ENCODE results near the gene SOX1. TPM values are rescaled to one million over a fixed set of nuclear protein-coding genes. Genes with fewer than 3 reads are reported as not detected.

SOX1 gene
- total and polyA plus RNA-seq, 7 donors = under 0.01 to 0.36 (median 0.01) TPM; not detected in 4

DNA sequence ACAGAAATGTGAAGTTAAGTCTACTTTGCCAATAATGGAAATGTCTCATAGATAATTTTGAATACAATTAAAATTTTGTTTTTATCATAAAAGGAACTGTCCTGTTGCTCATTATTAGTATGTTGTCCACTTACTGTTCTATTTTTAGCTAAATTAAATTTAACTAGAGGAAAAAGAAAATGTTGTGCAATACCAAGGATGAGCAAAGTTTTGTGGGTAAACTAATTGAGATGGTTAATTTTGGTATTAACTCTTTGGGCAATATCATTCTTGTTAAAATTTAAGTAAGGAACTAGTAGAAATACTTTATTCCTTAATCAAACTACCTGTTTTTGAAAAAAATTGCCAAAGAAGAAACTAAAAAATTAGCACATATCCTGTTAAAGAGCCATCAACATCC, 43.5 kb downstream of the SOX1 start:
- DNase-seq = no peak
- H3K27ac ChIP-seq = no peak overlapping the region
- H3K36me3 ChIP-seq = no peaks in the 10 kb centered on the region
- H3K27me3 ChIP-seq = peaks cover 8 to 84% (median 25%) of the 10 kb centered on the region in 3 donors
- H3K4me1 ChIP-seq = peaks cover 0 to 8% (median 3%) of the 10 kb centered on the region in 4 donors
- no peaks in the 10 kb centered on the region for H3K9me3 ChIP-seq
- TF ChIP-seq EP300 (IDR thresholded peaks at IDR 0.05) (no peak), POLR2AphosphoS5 (IDR thresholded peaks at IDR 0.05) (no peak), POLR2A (IDR thresholded peaks at IDR 0.05) (no peak)
- TF ChIP-seq, protein P1, sequence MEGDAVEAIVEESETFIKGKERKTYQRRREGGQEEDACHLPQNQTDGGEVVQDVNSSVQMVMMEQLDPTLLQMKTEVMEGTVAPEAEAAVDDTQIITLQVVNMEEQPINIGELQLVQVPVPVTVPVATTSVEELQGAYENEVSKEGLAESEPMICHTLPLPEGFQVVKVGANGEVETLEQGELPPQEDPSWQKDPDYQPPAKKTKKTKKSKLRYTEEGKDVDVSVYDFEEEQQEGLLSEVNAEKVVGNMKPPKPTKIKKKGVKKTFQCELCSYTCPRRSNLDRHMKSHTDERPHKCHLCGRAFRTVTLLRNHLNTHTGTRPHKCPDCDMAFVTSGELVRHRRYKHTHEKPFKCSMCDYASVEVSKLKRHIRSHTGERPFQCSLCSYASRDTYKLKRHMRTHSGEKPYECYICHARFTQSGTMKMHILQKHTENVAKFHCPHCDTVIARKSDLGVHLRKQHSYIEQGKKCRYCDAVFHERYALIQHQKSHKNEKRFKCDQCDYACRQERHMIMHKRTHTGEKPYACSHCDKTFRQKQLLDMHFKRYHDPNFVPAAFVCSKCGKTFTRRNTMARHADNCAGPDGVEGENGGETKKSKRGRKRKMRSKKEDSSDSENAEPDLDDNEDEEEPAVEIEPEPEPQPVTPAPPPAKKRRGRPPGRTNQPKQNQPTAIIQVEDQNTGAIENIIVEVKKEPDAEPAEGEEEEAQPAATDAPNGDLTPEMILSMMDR (IDR thresholded peaks at IDR 0.05) = no peak
- intact Hi-C loops (cut with DNase I) = no loop called here
- no peak overlapping the region for H3K4me3 ChIP-seq

DNA sequence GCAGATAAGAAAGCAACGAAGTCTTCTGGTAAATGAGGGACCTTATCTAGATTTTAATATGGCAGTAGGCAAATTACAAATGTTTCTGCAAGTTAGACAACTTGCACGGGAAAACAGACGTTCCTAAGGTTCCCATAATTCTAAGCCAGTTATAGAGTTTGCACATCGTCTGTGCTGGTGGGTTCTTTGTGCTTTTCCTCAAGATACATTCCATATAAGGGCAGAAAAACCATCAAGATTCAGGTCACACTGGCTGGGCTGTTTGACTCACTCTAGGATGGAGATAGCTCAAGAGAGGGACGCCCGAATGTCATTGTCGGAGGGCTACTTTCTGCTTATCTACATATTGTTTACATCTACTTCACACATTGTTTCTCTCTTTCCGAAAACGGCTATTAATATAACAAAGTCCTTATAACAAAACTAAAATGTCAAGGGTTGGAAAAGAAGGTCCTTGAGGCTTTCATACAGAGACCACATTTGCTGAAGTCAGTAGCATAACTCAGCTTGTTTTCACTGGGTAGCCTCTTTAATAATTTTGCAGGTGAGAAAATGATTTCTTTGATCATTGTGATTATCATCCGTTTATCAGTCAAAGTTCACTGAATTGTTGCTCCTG, 44.4 kb downstream of the SOX1 start:
- Histone ChIP-seq H3K9me3 (no peaks in the 10 kb centered on the region), H3K27ac (no peak overlapping the region), H3K4me1 (no peaks in the 10 kb centered on the region), H3K27me3 (peaks cover 6 to 82% (median 22%) of the 10 kb centered on the region in 3 donors), H3K36me3 (no peaks in the 10 kb centered on the region), H3K4me3 (no peak overlapping the region)
- DNase-seq = no peak
- WGBS, 2 donors = 59 to 67% methylated on average over 10 of the region's 10 CpGs
- no peak for TF ChIP-seq EP300 (IDR thresholded peaks at IDR 0.05)
- no peak for TF ChIP-seq POLR2A (IDR thresholded peaks at IDR 0.05)
- intact Hi-C loops (cut with DNase I) = no loop called here

DNA sequence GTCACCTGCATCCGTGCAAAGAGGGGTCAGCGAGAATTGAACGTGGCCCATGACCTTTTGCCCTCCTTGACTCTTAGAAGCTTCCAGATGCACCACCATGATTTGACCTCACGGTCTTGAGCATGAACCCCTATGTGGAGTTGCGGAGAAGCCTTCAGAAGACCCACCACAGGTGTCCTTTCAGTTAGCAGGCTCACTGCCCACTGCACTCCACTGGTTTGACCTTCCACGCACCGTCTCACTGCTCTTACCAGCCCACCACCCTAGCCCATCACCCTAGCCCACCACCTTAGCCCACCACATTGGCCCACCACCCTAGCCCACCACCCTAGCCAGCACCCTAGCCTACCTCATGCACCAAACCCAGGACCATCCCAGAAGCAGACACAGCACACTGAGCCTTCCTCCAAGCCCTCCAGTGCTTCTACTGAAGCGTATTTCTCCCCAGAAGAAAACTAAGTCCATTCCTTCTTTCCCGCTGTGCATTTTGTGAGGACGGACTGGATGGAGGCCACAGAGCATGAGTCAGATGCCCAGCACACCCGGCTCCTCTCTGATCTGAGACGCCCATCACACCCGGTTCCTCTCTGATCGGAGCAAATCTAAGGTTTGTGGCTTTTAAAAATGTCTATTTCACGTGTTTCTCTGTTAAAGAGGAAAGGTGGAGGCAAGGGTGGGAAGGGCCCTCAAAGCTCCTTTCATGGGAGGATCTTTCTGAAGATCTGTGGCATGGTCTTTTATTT, 45.8 kb downstream of the SOX1 start:
- no peak for TF ChIP-seq POLR2A (IDR thresholded peaks at IDR 0.05)

DNA sequence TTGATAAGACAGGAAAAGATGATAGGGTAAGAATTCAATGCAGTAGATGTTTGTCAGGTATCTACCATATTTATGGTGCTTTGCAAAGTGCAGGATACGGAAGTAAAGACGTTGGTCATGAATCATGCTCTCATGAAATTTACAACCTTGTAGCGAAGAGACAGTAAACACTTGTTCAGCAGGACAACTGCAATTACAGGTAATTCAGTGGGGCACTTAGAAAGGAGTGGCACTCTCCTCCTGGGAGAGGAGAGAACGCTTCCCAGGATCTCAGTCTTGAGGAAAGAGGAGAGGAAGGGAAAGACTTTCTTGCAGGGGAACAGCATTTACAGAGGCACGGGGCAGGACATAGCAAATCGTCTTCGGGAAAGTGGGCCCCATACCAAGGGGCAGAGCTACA, 46.4 kb downstream of the SOX1 start:
- peaks cover 0 to 81% (median 3%) of the 10 kb centered on the region in 3 donors for H3K27me3 ChIP-seq
- no peaks in the 10 kb centered on the region for H3K4me1 ChIP-seq
- H3K27ac ChIP-seq = no peak overlapping the region
- TF ChIP-seq EP300 (IDR thresholded peaks at IDR 0.05) = no peak
- TF ChIP-seq, protein P1 (IDR thresholded peaks at IDR 0.05) = no peak
- TF ChIP-seq POLR2AphosphoS5 (IDR thresholded peaks at IDR 0.05) = no peak
- TF ChIP-seq POLR2A (IDR thresholded peaks at IDR 0.05) = no peak
- WGBS, 2 donors = 8 to 46% methylated on average over 7 of the region's 7 CpGs
- no peaks in the 10 kb centered on the region for H3K9me3 ChIP-seq
- no peak overlapping the region for H3K4me3 ChIP-seq
- H3K36me3 ChIP-seq = no peaks in the 10 kb centered on the region
- no peak for DNase-seq
- intact Hi-C loops (cut with DNase I) = no loop called here

More for the DNA sequence above, 45.8 kb downstream of the SOX1 start:
- intact Hi-C loops (cut with DNase I) = no loop called here
- Histone ChIP-seq H3K4me1 (no peaks in the 10 kb centered on the region), H3K9me3 (no peaks in the 10 kb centered on the region), H3K4me3 (no peak overlapping the region), H3K36me3 (no peaks in the 10 kb centered on the region), H3K27ac (no peak overlapping the region), H3K27me3 (peaks cover 1 to 81% (median 10%) of the 10 kb centered on the region in 3 donors)
- WGBS, 2 donors = 37 to 75% methylated on average over 15 of the region's 15 CpGs
- DNase-seq = peak; percentile 24

DNA sequence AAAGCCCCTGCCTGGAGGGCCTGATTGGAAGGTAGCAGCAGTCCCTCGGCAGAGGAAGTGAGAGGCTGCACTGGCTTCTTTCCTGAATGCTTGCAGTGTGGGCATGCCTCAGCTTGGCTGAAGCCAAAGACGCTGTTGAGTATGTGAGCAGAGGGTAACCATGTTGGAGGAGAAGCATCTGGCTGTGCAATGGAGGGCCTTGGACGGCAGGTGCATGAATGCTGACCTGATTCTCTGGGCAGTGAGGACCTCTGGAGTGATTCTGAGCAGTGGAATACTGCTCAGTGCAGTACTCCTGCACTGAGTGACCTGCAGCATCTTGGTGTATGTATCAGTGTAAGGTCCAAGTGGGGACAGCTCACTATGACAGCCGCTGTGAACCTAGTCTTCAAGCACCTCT, 46.9 kb downstream of the SOX1 start:
- H3K27ac ChIP-seq = no peak overlapping the region
- no peak for TF ChIP-seq POLR2AphosphoS5 (IDR thresholded peaks at IDR 0.05)
- no peak for TF ChIP-seq EP300 (IDR thresholded peaks at IDR 0.05)
- TF ChIP-seq, protein P1 (IDR thresholded peaks at IDR 0.05) = no peak
- TF ChIP-seq POLR2A (IDR thresholded peaks at IDR 0.05) = no peak
- DNase-seq = peak; percentile 33
- no peak overlapping the region for H3K4me3 ChIP-seq
- peaks cover 0 to 76% (median 3%) of the 10 kb centered on the region in 3 donors for H3K27me3 ChIP-seq
- H3K36me3 ChIP-seq = no peaks in the 10 kb centered on the region
- intact Hi-C loops (cut with DNase I) = no loop called here
- no peaks in the 10 kb centered on the region for H3K9me3 ChIP-seq
- no peaks in the 10 kb centered on the region for H3K4me1 ChIP-seq
- WGBS, 2 donors = 53 to 67% methylated on average over 4 of the region's 4 CpGs
